ENCODE results near the gene LDLRAD4. TPM values are rescaled to one million over a fixed set of nuclear protein-coding genes. Genes with fewer than 3 reads are reported as not detected.

LDLRAD4 gene
- total RNA-seq, 1 donor, result 0.54 TPM

DNA sequence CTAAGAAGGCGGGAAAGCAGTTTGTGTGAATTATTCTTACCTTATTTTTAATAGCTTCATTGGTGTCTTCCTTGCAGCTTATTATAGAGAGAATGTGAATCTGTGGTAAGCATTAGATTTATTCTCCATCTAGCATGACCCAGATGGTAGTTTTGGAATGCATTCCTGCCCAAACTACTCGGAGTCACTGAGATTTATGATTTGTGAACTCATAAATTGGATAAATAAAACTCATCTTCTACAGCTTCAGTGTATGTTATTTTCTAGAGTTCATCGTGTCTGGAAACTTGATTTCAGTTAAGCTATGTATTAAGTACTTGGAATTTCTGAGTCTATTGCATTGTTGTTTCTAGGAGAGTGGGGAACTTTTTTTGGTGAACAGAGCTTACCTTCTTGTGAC is 337.3 kb downstream of the LDLRAD4 start:
- no peak for DNase-seq (ENCODE audit: low read depth)
- TF ChIP-seq CTCF (IDR thresholded peaks at IDR 0.05; ENCODE audit: insufficient read depth, low read length), result no peak
- no peak overlapping the region for H3K4me3 ChIP-seq (ENCODE audit: low read depth, low read length)

GRCh38 chr18:13556502-13556901 is 337.9 kb downstream of the LDLRAD4 start:
- DNase-seq (ENCODE audit: low read depth), result no peak
- TF ChIP-seq CTCF (IDR thresholded peaks at IDR 0.05; ENCODE audit: insufficient read depth, low read length), result no peak
- H3K4me3 ChIP-seq (ENCODE audit: low read depth, low read length), result no peak overlapping the region

- peak; percentile 41 for TF ChIP-seq CTCF (IDR thresholded peaks at IDR 0.05; ENCODE audit: insufficient read depth, low read length)
- no peak overlapping the region for H3K4me3 ChIP-seq (ENCODE audit: low read depth, low read length)
- peak; percentile 8 for DNase-seq (ENCODE audit: low read depth)
These were observed 339.6 kb downstream of the LDLRAD4 start for GRCh38 chr18:13558124-13558523.

- DNase-seq (ENCODE audit: low read depth), result no peak
- TF ChIP-seq CTCF (IDR thresholded peaks at IDR 0.05; ENCODE audit: insufficient read depth, low read length), result no peak
These were observed 340.2 kb downstream of the LDLRAD4 start for GRCh38 chr18:13558790-13559189.

DNA sequence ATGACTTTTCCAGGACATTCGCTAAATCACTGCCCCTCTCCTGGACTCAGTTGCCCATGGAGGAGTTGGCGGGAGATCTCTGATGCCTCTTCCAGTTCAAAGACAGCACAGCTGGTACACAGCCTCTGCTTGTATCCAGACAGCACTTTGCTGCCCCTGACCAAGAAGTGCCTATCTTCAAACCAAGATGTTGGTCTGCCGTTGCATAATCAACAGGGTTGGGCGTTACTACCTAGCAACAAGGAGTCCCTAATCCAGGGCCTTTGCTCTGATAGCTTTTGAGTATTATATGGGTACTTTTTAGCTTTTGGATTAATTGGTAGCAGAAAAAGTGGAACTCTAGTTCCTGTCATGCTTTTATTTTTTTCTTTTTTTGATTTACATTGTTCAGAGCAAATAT is 341.2 kb downstream of the LDLRAD4 start:
- no peak overlapping the region for H3K4me3 ChIP-seq (ENCODE audit: low read depth, low read length)
- no peak for DNase-seq (ENCODE audit: low read depth)
- no peak for TF ChIP-seq CTCF (IDR thresholded peaks at IDR 0.05; ENCODE audit: insufficient read depth, low read length)

More at GRCh38 chr18:13558790-13559189, 340.2 kb downstream of the LDLRAD4 start:
- H3K4me3 ChIP-seq (ENCODE audit: low read depth, low read length), result no peak overlapping the region

DNA sequence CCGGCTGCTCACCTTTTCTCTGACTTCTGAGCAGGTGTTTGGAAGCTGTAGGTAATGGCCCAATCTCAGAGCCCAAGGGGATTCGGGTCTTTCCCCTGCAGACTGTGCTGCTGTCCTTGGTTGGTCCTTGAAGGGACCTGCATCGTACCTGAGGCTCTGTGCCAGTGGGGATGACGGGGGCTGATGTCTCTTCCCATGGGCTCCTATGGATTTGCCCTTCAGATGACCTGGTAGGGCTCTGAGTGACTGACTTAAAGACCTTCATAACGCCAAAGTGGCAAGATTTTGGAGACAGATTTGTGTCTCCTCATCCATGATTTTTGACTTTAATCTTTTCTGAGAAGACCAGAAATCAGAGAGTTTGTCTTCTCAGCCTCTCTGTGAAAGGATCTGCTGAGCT is 341.7 kb downstream of the LDLRAD4 start:
- TF ChIP-seq CTCF (IDR thresholded peaks at IDR 0.05; ENCODE audit: insufficient read depth, low read length), result no peak
- no peak overlapping the region for H3K4me3 ChIP-seq (ENCODE audit: low read depth, low read length)

GRCh38 chr18:13562494-13563029 is 344.0 kb downstream of the LDLRAD4 start:
- no peak for TF ChIP-seq CTCF (IDR thresholded peaks at IDR 0.05; ENCODE audit: insufficient read depth, low read length)
- no peak for DNase-seq (ENCODE audit: low read depth)
- no peak overlapping the region for H3K4me3 ChIP-seq (ENCODE audit: low read depth, low read length)

More for the DNA sequence above, 341.7 kb downstream of the LDLRAD4 start:
- no peak for DNase-seq (ENCODE audit: low read depth)
